GM19025 (cell line): ENCODE data around the gene HSPB9.
"Not testable (repeated sequence)": the region's sequence is repeated elsewhere in the genome, so short reads cannot be mapped to it uniquely, and the experiment has no call there.

ENCODE experiments used
- ATAC-seq: cut with Tn5 transposase; IDR thresholded peaks from one replicate; pipeline ENCODE4 v1.9.1; 2021; ENCODE audit warnings: mild to moderate bottlenecking, low read depth, moderate library complexity; ENCODE audit not compliant: unreplicated experiment

Gene HSPB9

GRCh38 chr17:42138749-42139492, 16.3 kb downstream of the HSPB9 start:
- ATAC-seq: no peak

GRCh38 chr17:42140690-42141089, 18.1 kb downstream of the HSPB9 start:
- not testable (repeated sequence) for ATAC-seq

GRCh38 chr17:42141382-42141781, 18.8 kb downstream of the HSPB9 start:
- no peak for ATAC-seq

GRCh38 chr17:42142371-42142896, 19.8 kb downstream of the HSPB9 start:
- no peak for ATAC-seq

GRCh38 chr17:42143138-42143537, 20.5 kb downstream of the HSPB9 start:
- ATAC-seq: not testable (repeated sequence)

GRCh38 chr17:42146911-42147607, 24.5 kb downstream of the HSPB9 start:
- ATAC-seq: no peak

GRCh38 chr17:42153919-42154742, 31.5 kb downstream of the HSPB9 start:
- no peak for ATAC-seq

GRCh38 chr17:42155614-42156045, 33.0 kb downstream of the HSPB9 start:
- ATAC-seq: no peak

GRCh38 chr17:42159796-42160530, 37.4 kb downstream of the HSPB9 start:
- ATAC-seq: no peak

- ATAC-seq: no peak
Measured at GRCh38 chr17:42160531-42160910, 37.9 kb downstream of the HSPB9 start.

- ATAC-seq: no peak
Measured at GRCh38 chr17:42163113-42163512, 40.5 kb downstream of the HSPB9 start.

GRCh38 chr17:42163696-42164407, 41.2 kb downstream of the HSPB9 start:
- ATAC-seq: no peak

- ATAC-seq: no peak
Measured at GRCh38 chr17:42165751-42166150, 43.1 kb downstream of the HSPB9 start.

- ATAC-seq: no peak
Measured at GRCh38 chr17:42166196-42166763, 43.7 kb downstream of the HSPB9 start.

GRCh38 chr17:42167807-42168206, 45.2 kb downstream of the HSPB9 start:
- ATAC-seq: no peak

GRCh38 chr17:42169351-42169750, 46.7 kb downstream of the HSPB9 start:
- no peak for ATAC-seq

GRCh38 chr17:42171831-42172230, 49.2 kb downstream of the HSPB9 start:
- ATAC-seq: no peak
